Stimulated activated CD4-positive, alpha-beta T cell treated with anti-CD3 and anti-CD28 coated beads, TNF-alpha, amount 100 ng/mL, for 1 hour (primary cell): ENCODE data around the gene CYYR1.
"Not testable (repeated sequence)": the region's sequence is repeated elsewhere in the genome, so short reads cannot be mapped to it uniquely, and the experiment has no call there.

Experiments used
- DNase-seq, 3 donors: peaks; one replicate each; pipeline ENCODE4 v3.0.0-alpha.2; 2020; ENCODE audit warnings: low read depth in 3 of 3, low spot score in 1 of 3

The CYYR1 gene

GRCh38 chr21:26491663-26492062 lies 81.4 kb downstream of the CYYR1 start:
- no peak for DNase-seq

- DNase-seq = no peak
Measured at GRCh38 chr21:26490771-26491170, 82.3 kb downstream of the CYYR1 start.

DNA sequence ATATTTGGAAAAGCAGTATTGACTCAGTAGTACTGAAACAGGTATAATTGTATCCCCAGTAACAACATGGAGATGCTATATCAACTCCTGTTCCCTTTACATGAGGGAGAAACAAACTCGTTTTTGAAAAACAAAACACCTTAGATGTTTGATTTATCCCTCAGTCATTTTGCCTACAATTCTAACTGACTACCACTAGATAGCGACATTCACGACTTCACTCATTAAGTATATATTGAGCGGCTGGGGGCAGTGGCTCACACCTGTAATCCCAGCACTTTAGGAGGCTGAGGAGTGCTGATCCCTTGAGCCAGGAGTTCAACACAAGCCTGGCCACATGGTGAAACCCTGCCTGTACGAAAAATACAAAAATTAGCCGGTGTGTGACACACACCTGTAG lies 83.3 kb downstream of the CYYR1 start:
- no peak for DNase-seq

- no peak for DNase-seq
Measured at GRCh38 chr21:26487981-26488480, 85.1 kb downstream of the CYYR1 start.

GRCh38 chr21:26473471-26473870 lies 99.6 kb downstream of the CYYR1 start:
- DNase-seq = no peak

- DNase-seq = no peak
Measured at GRCh38 chr21:26471099-26471471, 102.0 kb downstream of the CYYR1 start.

GRCh38 chr21:26470351-26471098 lies 102.6 kb downstream of the CYYR1 start:
- DNase-seq = no peak

DNA sequence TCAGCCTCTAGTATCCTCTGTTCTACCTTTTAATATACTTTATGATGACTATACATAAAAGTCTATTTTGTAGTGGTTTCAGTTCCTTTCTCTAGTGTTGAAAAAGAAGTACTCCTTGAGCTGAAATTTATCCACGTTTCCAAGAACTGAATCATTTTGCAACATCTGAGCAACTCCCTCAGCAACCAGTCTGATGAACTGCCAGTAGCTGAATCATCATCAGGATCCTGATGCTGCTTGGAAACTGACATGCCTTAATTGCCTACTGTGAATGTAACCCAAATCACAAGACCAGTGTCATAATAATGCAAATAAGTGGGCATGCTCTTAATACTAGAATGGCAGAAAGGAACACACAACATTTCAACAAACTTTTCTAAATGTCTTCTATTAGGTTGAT lies 103.3 kb downstream of the CYYR1 start:
- DNase-seq = no peak

- no peak for DNase-seq
Measured at GRCh38 chr21:26465916-26466315, 107.2 kb downstream of the CYYR1 start.

DNA sequence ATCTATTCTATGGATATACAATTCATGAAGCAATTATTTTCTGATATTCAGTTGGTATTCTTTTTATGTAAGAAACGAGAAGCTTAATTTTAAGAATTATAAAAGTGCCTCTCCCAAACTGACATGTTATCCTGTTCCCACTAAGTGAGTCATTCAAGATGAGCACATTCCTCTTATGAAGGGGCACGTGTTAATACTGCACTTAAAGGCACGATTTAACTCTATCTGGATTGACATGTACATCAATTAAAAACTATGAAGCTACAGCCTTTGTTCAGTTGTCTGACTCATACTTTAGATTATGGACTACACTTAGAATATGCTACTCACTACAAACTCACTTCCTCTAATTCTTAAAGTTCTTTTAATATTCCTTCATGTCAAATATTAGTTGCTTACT lies 111.6 kb downstream of the CYYR1 start:
- DNase-seq = no peak

GRCh38 chr21:26460621-26461020 lies 112.5 kb downstream of the CYYR1 start:
- no peak for DNase-seq

DNA sequence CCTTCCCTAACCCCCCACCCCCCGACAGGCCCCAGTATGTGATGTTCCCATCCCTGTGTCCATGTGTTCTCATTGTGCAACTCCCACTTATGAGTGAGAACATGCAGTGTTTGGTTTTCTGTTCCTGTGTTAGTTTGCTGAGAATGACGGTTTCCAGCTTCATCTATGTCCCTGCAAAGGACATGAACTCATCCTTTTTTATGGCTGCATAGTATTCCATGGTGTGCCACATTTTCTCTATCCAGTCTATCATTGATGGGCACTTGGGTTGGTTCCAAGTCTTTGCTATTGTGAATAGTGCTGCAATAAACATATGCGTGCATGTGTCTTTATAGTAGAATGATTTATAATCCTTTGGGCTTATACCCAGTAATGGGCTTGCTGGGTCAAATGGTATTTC lies 114.2 kb downstream of the CYYR1 start:
- not testable (repeated sequence) for DNase-seq

GRCh38 chr21:26457817-26458216 lies 115.3 kb downstream of the CYYR1 start:
- DNase-seq = no peak

DNA sequence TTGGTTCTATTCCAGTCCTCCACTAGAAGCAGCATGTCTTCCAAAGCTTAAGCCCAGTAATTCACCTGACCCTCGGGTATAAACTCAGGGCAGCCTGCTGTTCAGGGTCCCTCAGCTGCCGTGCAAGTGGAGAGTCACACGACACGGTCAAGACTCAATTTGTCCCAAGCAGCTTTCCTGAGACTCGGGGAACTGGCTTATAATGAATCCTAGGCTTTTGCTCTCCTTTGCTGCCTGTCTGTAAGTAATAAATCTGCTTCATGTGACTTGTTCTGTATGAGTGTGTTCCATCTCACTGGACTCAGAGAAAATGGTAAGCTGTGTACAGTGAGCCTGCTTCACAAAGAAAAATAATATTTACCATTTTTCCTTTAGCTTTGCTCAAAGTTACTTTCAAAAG lies 119.8 kb downstream of the CYYR1 start:
- DNase-seq = no peak

- DNase-seq = no peak
Measured at GRCh38 chr21:26451081-26451740, 121.9 kb downstream of the CYYR1 start.

- no peak for DNase-seq
Measured at GRCh38 chr21:26449161-26449560, 123.9 kb downstream of the CYYR1 start.

DNA sequence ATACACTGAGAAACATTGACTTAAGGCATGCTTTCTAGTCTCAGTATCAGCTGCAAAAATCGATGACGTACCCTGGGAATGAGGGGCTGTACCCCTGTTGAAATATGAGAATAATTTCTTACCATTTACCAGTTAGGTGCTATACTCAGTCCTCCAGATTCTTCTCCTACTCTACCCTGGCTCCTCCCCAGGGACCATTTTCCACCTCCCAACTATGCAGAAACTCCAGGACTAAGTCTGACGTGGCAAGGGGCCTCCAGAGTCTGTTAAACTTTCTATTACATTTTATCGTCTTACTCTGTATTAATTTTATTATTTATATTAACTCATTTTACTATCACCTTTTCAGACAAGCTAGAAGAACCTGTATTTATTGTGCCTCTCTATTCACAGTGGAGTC lies 124.3 kb downstream of the CYYR1 start:
- DNase-seq = no peak

- DNase-seq = no peak
Measured at GRCh38 chr21:26447932-26448475, 125.1 kb downstream of the CYYR1 start.

DNA sequence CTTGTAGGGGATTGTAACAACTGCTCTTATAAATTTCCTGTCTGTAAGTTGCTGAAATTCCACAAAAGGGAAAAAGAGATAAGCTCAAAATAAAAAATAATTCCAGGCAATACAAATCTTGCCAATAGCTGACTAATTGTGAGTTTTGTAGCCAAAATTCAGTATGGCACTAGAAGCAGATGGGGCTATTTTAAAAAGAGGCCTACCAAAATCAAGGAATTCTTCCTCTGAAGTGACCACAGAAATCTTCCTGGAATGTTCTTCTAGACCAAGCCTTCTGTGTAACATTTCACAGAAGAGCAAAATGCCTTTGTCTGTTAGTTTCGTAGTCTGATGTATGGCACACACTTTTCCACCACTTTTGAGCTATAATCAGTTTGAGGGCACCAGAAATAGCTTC lies 127.6 kb downstream of the CYYR1 start:
- no peak for DNase-seq

GRCh38 chr21:26444646-26445045 lies 128.4 kb downstream of the CYYR1 start:
- no peak for DNase-seq

- no peak for DNase-seq
Measured at GRCh38 chr21:26443867-26444266, 129.2 kb downstream of the CYYR1 start.

- no peak for DNase-seq
Measured at GRCh38 chr21:26443291-26443690, 129.8 kb downstream of the CYYR1 start.
